ENCODE measurements around the gene SUFU. TPM values are rescaled to one million over a fixed set of nuclear protein-coding genes. Genes with fewer than 3 reads are reported as not detected.

SUFU gene
- total and polyA plus RNA-seq, 2 of the 8 experiments (the other 6 are each of a cell fraction or from before 2014, with no cell fraction given), result 7.0 to 10.8 TPM

DNA sequence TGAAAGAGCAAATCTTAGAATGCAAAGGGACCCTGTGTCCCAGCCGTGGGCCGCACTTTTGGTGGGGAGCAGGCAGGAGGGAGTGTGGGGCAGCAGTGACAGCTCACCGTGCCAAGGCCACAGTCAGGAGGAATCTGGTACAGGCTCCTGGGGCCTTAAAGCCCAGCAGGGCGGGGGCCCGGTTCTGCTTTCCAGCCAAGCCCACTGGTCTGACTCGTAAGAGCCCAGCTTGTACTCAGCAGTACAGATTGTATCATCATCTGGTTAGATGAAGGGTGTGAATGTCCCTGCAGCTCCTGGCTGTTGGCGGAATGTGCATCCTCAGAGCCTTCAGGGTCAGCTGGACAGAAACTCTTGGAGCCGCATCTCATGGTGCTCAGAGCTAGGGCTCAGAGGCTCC is 110.0 kb downstream of the SUFU start:
- Histone ChIP-seq H3K9me3 (ENCODE audit: insufficient read depth in 2 of 2, low read depth in 1 of 2, low read length in 1 of 2) (no peaks in the 10 kb centered on the region), H4K91ac (replicated peaks; ENCODE audit: insufficient read length, low read length) (no peak overlapping the region), H2BK20ac (ENCODE audit: low read length) (no peak overlapping the region), H3K4me1 (replicated peaks in 1 of 4; ENCODE audit: control insufficient read depth in 3 of 4, insufficient read depth in 4 of 4, low read length in 3 of 4) (peaks cover 0 to 6% (median 2%) of the 10 kb centered on the region in 4 experiments; a peak in 2 of 7 replicates), H3K23me2 (ENCODE audit: low read depth, low read length) (no peaks in the 10 kb centered on the region), H3K4me2 (ENCODE audit: insufficient read depth in 1 of 2, low read depth in 2 of 2, low read length in 2 of 2) (no peak overlapping the region), H3K27ac (ENCODE audit: low read depth, low read length) (no peak overlapping the region), H2BK12ac (ENCODE audit: low read depth, low read length) (no peak overlapping the region), H3K23ac (ENCODE audit: insufficient read length) (no peak overlapping the region), H4K5ac (ENCODE audit: insufficient read length, low read depth, low read length) (no peak overlapping the region), H3K4ac (replicated peaks; ENCODE audit: insufficient read length, low read depth, low read length) (no peak overlapping the region), H3K79me2 (ENCODE audit: control insufficient read depth in 1 of 2, insufficient read depth in 2 of 2, low read length in 2 of 2) (no peaks in the 10 kb centered on the region), H2BK15ac (ENCODE audit: low read length) (no peak overlapping the region), H3K56ac (replicated peaks; ENCODE audit: insufficient read length, low read depth, low read length) (no peak overlapping the region), H3K79me1 (ENCODE audit: low read depth, low read length) (no peaks in the 10 kb centered on the region; the same call in 1 of the 2 replicates), H4K8ac (ENCODE audit: extremely low read depth, insufficient read depth, low read length) (no peak overlapping the region; the same call in 1 of the 2 replicates), H3K9ac (replicated peaks in 1 of 4; ENCODE audit: extremely low read depth in 1 of 4, low read depth in 3 of 4, low read length in 3 of 4) (no peak overlapping the region), H3K14ac (ENCODE audit: insufficient read length) (no peak overlapping the region), H3K27me3 (replicated peaks in 1 of 4; ENCODE audit: control insufficient read depth in 3 of 4, extremely low read depth in 1 of 4, insufficient read depth in 3 of 4, low read length in 3 of 4) (no peaks in the 10 kb centered on the region), H2AK5ac (ENCODE audit: low read depth, low read length) (no peak overlapping the region), H2BK5ac (ENCODE audit: low read depth, low read length) (no peak overlapping the region), H3K36me3 (ENCODE audit: control insufficient read depth in 2 of 4, insufficient read depth in 4 of 4, low read length in 3 of 4) (peaks cover 0 to 3% (median 0%) of the 10 kb centered on the region in 4 experiments; a peak in 2 of 8 replicates), H4K20me1 (replicated peaks in 1 of 2; ENCODE audit: control insufficient read depth in 1 of 2, insufficient read depth in 2 of 2, low read length in 2 of 2) (no peaks in the 10 kb centered on the region), H3K18ac (ENCODE audit: extremely low read depth, low read length) (no peak overlapping the region), H3K4me3 (ENCODE audit: extremely low read depth in 1 of 4, insufficient read depth in 2 of 4, low read depth in 3 of 4, low read length in 4 of 4) (no peak overlapping the region), H2BK120ac (replicated peaks; ENCODE audit: low read depth, low read length) (no peak overlapping the region), H2AFZ (ENCODE audit: low read length) (no peak overlapping the region)
- 68% methylated on average over 8 of the region's 8 CpGs; no CpG with 5 or more reads in 1 of the 2 experiments for WGBS, 2 experiments (ENCODE audit: extremely low coverage in 1 of 2, insufficient coverage in 1 of 2, insufficient read length in 1 of 2, insufficient replicate concordance in 2 of 2, low coverage in 1 of 2, low lambda C conversion rate in 2 of 2, missing lambda C conversion rate in 1 of 2)
- FAIRE-seq (no peak), DNase-seq (ENCODE audit: low read depth in 1 of 2, low spot score in 2 of 2) (no peak)
- CTCF ChIA-PET (ENCODE audit: partially characterized antibody), result interaction anchor here (0.9 to 8.9 kb wide), 14 partner anchors 9 to 385 kb away, joined by 3 to 160 read pairs (median 4); partner anchors contain the start of gene TRIM8
- POLR2A ChIA-PET (ENCODE audit: partially characterized antibody), result interaction anchor here (1.0 to 2.5 kb wide), 3 partner anchors 14 to 31 kb away, joined by 4 to 11 read pairs (median 4); partner anchors contain the start of gene TRIM8
- TF ChIP-seq SUZ12 (IDR thresholded peaks at IDR 0.05; ENCODE audit: low read length) (no peak), CTBP2 (IDR thresholded peaks at IDR 0.05; ENCODE audit: borderline replicate concordance, insufficient read depth, insufficient read length, low read length) (no peak), CBX5 (IDR thresholded peaks at IDR 0.05; ENCODE audit: low read depth, low read length) (no peak), RAD21 (IDR thresholded peaks at IDR 0.05 in 1 of 2, conservative IDR thresholded peaks at IDR 0.05 in 1 of 2; ENCODE audit: low read depth in 2 of 2, low read length in 2 of 2) (no peak), RBBP5 (IDR thresholded peaks at IDR 0.05; ENCODE audit: borderline replicate concordance, low read depth, low read length) (no peak), BCL11A (IDR thresholded peaks at IDR 0.05; ENCODE audit: low read depth in 2 of 2, low read length in 2 of 2) (no peak), NANOG (IDR thresholded peaks at IDR 0.05; ENCODE audit: insufficient read depth, low read depth, low read length, poor library complexity, severe bottlenecking) (no peak), HDAC2 (IDR thresholded peaks at IDR 0.05; ENCODE audit: borderline replicate concordance in 1 of 2, low read depth in 2 of 2, low read length in 2 of 2) (no peak)
- TF ChIP-seq, protein P1, sequence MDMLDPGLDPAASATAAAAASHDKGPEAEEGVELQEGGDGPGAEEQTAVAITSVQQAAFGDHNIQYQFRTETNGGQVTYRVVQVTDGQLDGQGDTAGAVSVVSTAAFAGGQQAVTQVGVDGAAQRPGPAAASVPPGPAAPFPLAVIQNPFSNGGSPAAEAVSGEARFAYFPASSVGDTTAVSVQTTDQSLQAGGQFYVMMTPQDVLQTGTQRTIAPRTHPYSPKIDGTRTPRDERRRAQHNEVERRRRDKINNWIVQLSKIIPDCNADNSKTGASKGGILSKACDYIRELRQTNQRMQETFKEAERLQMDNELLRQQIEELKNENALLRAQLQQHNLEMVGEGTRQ (IDR thresholded peaks at IDR 0.05; ENCODE audit: low read length), result no peak

Data from H1 (cell line).